ENCODE data around the gene EMC7.
"Not testable (repeated sequence)": the region's sequence is repeated elsewhere in the genome, so short reads cannot be mapped to it uniquely, and the experiment has no call there.

The EMC7 gene

GRCh38 chr15:34101366-34102174 lies at the start of gene EMC7, which contains the start of gene PGBD4:
TSS of gene EMC7 (minus strand) at chr15:34101862. CDS start at chr15:34101839, 23 bp downstream.
TSS of gene PGBD4 (plus strand) at chr15:34102083. CDS start at chr15:34102532, 449 bp downstream.
- DNase-seq (ENCODE audit: low read depth): peak; percentile 96

- DNase-seq (ENCODE audit: low read depth): no peak
Observed at GRCh38 chr15:34147371-34148140, 45.9 kb upstream of the EMC7 start.

- no peak for DNase-seq (ENCODE audit: low read depth)
Observed at GRCh38 chr15:34133511-34133910, 31.8 kb upstream of the EMC7 start.

GRCh38 chr15:34132881-34133280 lies 31.2 kb upstream of the EMC7 start:
- DNase-seq (ENCODE audit: low read depth): no peak

GRCh38 chr15:34128898-34129297 lies 27.2 kb upstream of the EMC7 start:
- DNase-seq (ENCODE audit: low read depth): no peak

- DNase-seq (ENCODE audit: low read depth): no peak
Observed at GRCh38 chr15:34126522-34126921, 24.9 kb upstream of the EMC7 start.

- no peak for DNase-seq (ENCODE audit: low read depth)
Observed at GRCh38 chr15:34125945-34126344, 24.3 kb upstream of the EMC7 start.

GRCh38 chr15:34124651-34125050 lies 23.0 kb upstream of the EMC7 start:
- no peak for DNase-seq (ENCODE audit: low read depth)

- no peak for DNase-seq (ENCODE audit: low read depth)
Observed at GRCh38 chr15:34122771-34123183, 21.1 kb upstream of the EMC7 start.

- DNase-seq (ENCODE audit: low read depth): not testable (repeated sequence)
Observed at GRCh38 chr15:34121786-34122185, 20.1 kb upstream of the EMC7 start.

GRCh38 chr15:34120420-34120819 lies 18.8 kb upstream of the EMC7 start:
- DNase-seq (ENCODE audit: low read depth): not testable (repeated sequence)

- DNase-seq (ENCODE audit: low read depth): no peak
Observed at GRCh38 chr15:34119291-34119690, 17.6 kb upstream of the EMC7 start.

GRCh38 chr15:34116620-34117019 lies 15.0 kb upstream of the EMC7 start:
- DNase-seq (ENCODE audit: low read depth): no peak

- DNase-seq (ENCODE audit: low read depth): no peak
Observed at GRCh38 chr15:34114739-34115138, 13.1 kb upstream of the EMC7 start.

GRCh38 chr15:34114215-34114614 lies 12.6 kb upstream of the EMC7 start:
- no peak for DNase-seq (ENCODE audit: low read depth)

- no peak for DNase-seq (ENCODE audit: low read depth)
Observed at GRCh38 chr15:34111488-34111887, 9.8 kb upstream of the EMC7 start.

GRCh38 chr15:34109797-34110663 lies 8.4 kb upstream of the EMC7 start:
- no peak for DNase-seq (ENCODE audit: low read depth)

GRCh38 chr15:34107315-34107714 lies 5.7 kb upstream of the EMC7 start:
- DNase-seq (ENCODE audit: low read depth): no peak

- no peak for DNase-seq (ENCODE audit: low read depth)
Observed at GRCh38 chr15:34106423-34106822, 4.8 kb upstream of the EMC7 start.

- no peak for DNase-seq (ENCODE audit: low read depth)
Observed at GRCh38 chr15:34102175-34102925, 688 bp upstream of the EMC7 start.

GRCh38 chr15:34099914-34100313 lies 1.7 kb downstream of the EMC7 start:
- DNase-seq (ENCODE audit: low read depth): no peak
